ENCODE data around the gene PKMYT1. TPM values are rescaled to one million over a fixed set of nuclear protein-coding genes. Genes with fewer than 3 reads are reported as not detected.

The PKMYT1 gene
- total RNA-seq, 2 experiments from 2014 or later: 118 to 124 TPM

- no peaks in the 10 kb centered on the region for H3K9me3 Mint-ChIP-seq
- no peak for DNase-seq
- no peak overlapping the region for H3K27ac Mint-ChIP-seq
- H3K27me3 Mint-ChIP-seq: peaks cover 27% of the 10 kb centered on the region
- no peaks in the 10 kb centered on the region for H3K36me3 Mint-ChIP-seq (ENCODE audit: low read depth)
- ChIA-PET CTCF (interaction anchor here (1.0 to 1.3 kb wide), 2 partner anchors 11 to 13 kb away, joined by 3 to 4 read pairs; no protein-coding TSS in a partner anchor), POLR2A (no interaction called here)
- peaks cover 8% of the 10 kb centered on the region for H3K4me1 Mint-ChIP-seq
- no peak overlapping the region for H3K4me3 Mint-ChIP-seq
Measured at GRCh38 chr16:3014971-3015370, 34.7 kb upstream of the PKMYT1 start.

- H3K36me3 Mint-ChIP-seq (ENCODE audit: low read depth): no peaks in the 10 kb centered on the region
- CTCF ChIA-PET: interaction anchor here (1.0 to 1.3 kb wide), 2 partner anchors 10 to 14 kb away, joined by 3 to 4 read pairs; no protein-coding TSS in a partner anchor
- POLR2A ChIA-PET: interaction anchor here (1.3 kb wide), 1 partner anchor 34 kb away, joined by 3 read pairs; no protein-coding TSS in a partner anchor
Measured at GRCh38 chr16:3013998-3014690, 33.9 kb upstream of the PKMYT1 start.

GRCh38 chr16:3013491-3013951 is 33.3 kb upstream of the PKMYT1 start:
- DNase-seq: no peak
- no peaks in the 10 kb centered on the region for H3K9me3 Mint-ChIP-seq
- peaks cover 27% of the 10 kb centered on the region for H3K27me3 Mint-ChIP-seq
- H3K36me3 Mint-ChIP-seq (ENCODE audit: low read depth): no peaks in the 10 kb centered on the region
- H3K4me3 Mint-ChIP-seq: no peak overlapping the region
- peaks cover 10% of the 10 kb centered on the region for H3K4me1 Mint-ChIP-seq
- no peak overlapping the region for H3K27ac Mint-ChIP-seq
- ChIA-PET POLR2A (interaction anchor here (1.3 kb wide), 1 partner anchor 35 kb away, joined by 3 read pairs; no protein-coding TSS in a partner anchor), CTCF (interaction anchor here (1.0 kb wide), 1 partner anchor 14 kb away, joined by 3 read pairs; no protein-coding TSS in a partner anchor)

More at GRCh38 chr16:3013998-3014690, 33.9 kb upstream of the PKMYT1 start:
- no peak for DNase-seq
- no peak overlapping the region for H3K27ac Mint-ChIP-seq
- H3K9me3 Mint-ChIP-seq: no peaks in the 10 kb centered on the region
- peaks cover 26% of the 10 kb centered on the region for H3K27me3 Mint-ChIP-seq
- peaks cover 4% of the 10 kb centered on the region for H3K4me1 Mint-ChIP-seq
- H3K4me3 Mint-ChIP-seq: no peak overlapping the region

GRCh38 chr16:3012828-3013420 is 32.7 kb upstream of the PKMYT1 start, which contains the start of gene CLDN9:
Gene CLDN9 (plus strand): TSS chr16:3012923. CDS start chr16:3013363, 440 bp downstream.
- H3K9me3 Mint-ChIP-seq: no peaks in the 10 kb centered on the region
- no peak for DNase-seq
- no peaks in the 10 kb centered on the region for H3K36me3 Mint-ChIP-seq (ENCODE audit: low read depth)
- peaks cover 25% of the 10 kb centered on the region for H3K27me3 Mint-ChIP-seq
- ChIA-PET CTCF (no interaction called here), POLR2A (interaction anchor here (1.3 to 1.6 kb wide), 3 partner anchors 18 to 35 kb away, joined by 3 to 5 read pairs (median 3); partner anchors contain the start of gene PKMYT1)
- H3K27ac Mint-ChIP-seq: no peak within 1 kb of the TSS
- peaks cover 13% of the 10 kb centered on the region for H3K4me1 Mint-ChIP-seq
- no peak within 1 kb of the TSS for H3K4me3 Mint-ChIP-seq

GRCh38 chr16:3012246-3012645 is 32.0 kb upstream of the PKMYT1 start:
- POLR2A ChIA-PET: interaction anchor here (1.6 kb wide), 2 partner anchors 18 to 32 kb away, joined by 3 to 5 read pairs; partner anchors contain the start of gene PKMYT1
- Mint-ChIP-seq H3K27ac (no peak overlapping the region), H3K4me3 (no peak overlapping the region), H3K27me3 (peaks cover 24% of the 10 kb centered on the region), H3K36me3 (ENCODE audit: low read depth) (no peaks in the 10 kb centered on the region), H3K9me3 (no peaks in the 10 kb centered on the region), H3K4me1 (peaks cover 20% of the 10 kb centered on the region)
- DNase-seq: no peak
- CTCF ChIA-PET: interaction anchor here (1.6 kb wide), 1 partner anchor 117 kb away, joined by 3 read pairs; no protein-coding TSS in a partner anchor

- peaks cover 27% of the 10 kb centered on the region for H3K4me1 Mint-ChIP-seq
- H3K27me3 Mint-ChIP-seq: peaks cover 26% of the 10 kb centered on the region
- POLR2A ChIA-PET: interaction anchor here (1.4 kb wide), 1 partner anchor 11 kb away, joined by 4 read pairs; no protein-coding TSS in a partner anchor
- CTCF ChIA-PET: interaction anchor here (0.6 to 1.7 kb wide), 3 partner anchors 19 to 459 kb away, joined by 5 to 6 read pairs (median 6); no protein-coding TSS in a partner anchor
- H3K4me3 Mint-ChIP-seq: no peak overlapping the region
- no peaks in the 10 kb centered on the region for H3K36me3 Mint-ChIP-seq (ENCODE audit: low read depth)
- H3K27ac Mint-ChIP-seq: no peak overlapping the region
- no peaks in the 10 kb centered on the region for H3K9me3 Mint-ChIP-seq
- DNase-seq: no peak
Measured at GRCh38 chr16:3010510-3010909, 30.3 kb upstream of the PKMYT1 start.

- CTCF ChIA-PET: interaction anchor here (0.6 to 1.7 kb wide), 3 partner anchors 19 to 458 kb away, joined by 5 to 6 read pairs (median 6); no protein-coding TSS in a partner anchor
- H3K27ac Mint-ChIP-seq: no peak overlapping the region
- POLR2A ChIA-PET: interaction anchor here (0.9 to 1.4 kb wide), 2 partner anchors 12 to 15 kb away, joined by 3 to 4 read pairs; no protein-coding TSS in a partner anchor
- peaks cover 28% of the 10 kb centered on the region for H3K27me3 Mint-ChIP-seq
- H3K9me3 Mint-ChIP-seq: no peaks in the 10 kb centered on the region
- H3K4me3 Mint-ChIP-seq: no peak overlapping the region
- no peaks in the 10 kb centered on the region for H3K36me3 Mint-ChIP-seq (ENCODE audit: low read depth)
- peaks cover 30% of the 10 kb centered on the region for H3K4me1 Mint-ChIP-seq
- no peak for DNase-seq
Measured at GRCh38 chr16:3009568-3010390, 29.5 kb upstream of the PKMYT1 start.

GRCh38 chr16:3008690-3009037 is 28.4 kb upstream of the PKMYT1 start:
- Mint-ChIP-seq H3K27me3 (peaks cover 22% of the 10 kb centered on the region), H3K27ac (no peak overlapping the region), H3K4me3 (no peak overlapping the region), H3K4me1 (peaks cover 34% of the 10 kb centered on the region), H3K9me3 (no peaks in the 10 kb centered on the region), H3K36me3 (ENCODE audit: low read depth) (no peaks in the 10 kb centered on the region)
- CTCF ChIA-PET: interaction anchor here (0.8 to 10.3 kb wide), 4 partner anchors 15 to 121 kb away, joined by 3 to 209 read pairs (median 4); partner anchors contain the start of genes HCFC1R1 and THOC6
- POLR2A ChIA-PET: interaction anchor here (0.9 to 5.4 kb wide), 4 partner anchors 9 to 28 kb away, joined by 3 to 52 read pairs (median 6); partner anchors contain the start of genes CLDN6, PKMYT1 and TNFRSF12A
- DNase-seq: no peak

- POLR2A ChIA-PET: interaction anchor here (0.9 to 5.4 kb wide), 4 partner anchors 10 to 126 kb away, joined by 3 to 52 read pairs (median 6); partner anchors contain the start of genes CLDN6, PKMYT1, TNFRSF12A and ZNF213
Measured at GRCh38 chr16:3007957-3008689, 27.9 kb upstream of the PKMYT1 start.

GRCh38 chr16:3007059-3007956 is 27.1 kb upstream of the PKMYT1 start:
- DNase-seq: no peak
- peak overlapping the region; percentile 11 for H3K27ac Mint-ChIP-seq
- POLR2A ChIA-PET: interaction anchor here (0.7 to 5.4 kb wide), 5 partner anchors 10 to 127 kb away, joined by 3 to 52 read pairs (median 5); partner anchors contain the start of genes CLDN6, PKMYT1, TNFRSF12A and ZNF213
- CTCF ChIA-PET: interaction anchor here (0.8 to 10.3 kb wide), 7 partner anchors 12 to 122 kb away, joined by 3 to 209 read pairs (median 4); partner anchors contain the start of genes HCFC1R1 and THOC6
- no peaks in the 10 kb centered on the region for H3K36me3 Mint-ChIP-seq (ENCODE audit: low read depth)
- H3K27me3 Mint-ChIP-seq: peaks cover 16% of the 10 kb centered on the region
- peaks cover 38% of the 10 kb centered on the region for H3K4me1 Mint-ChIP-seq
- H3K9me3 Mint-ChIP-seq: no peaks in the 10 kb centered on the region
- H3K4me3 Mint-ChIP-seq: no peak overlapping the region

More at GRCh38 chr16:3007957-3008689, 27.9 kb upstream of the PKMYT1 start:
- Mint-ChIP-seq H3K4me3 (no peak overlapping the region), H3K4me1 (peaks cover 35% of the 10 kb centered on the region), H3K27me3 (peaks cover 22% of the 10 kb centered on the region), H3K27ac (peak overlapping the region; percentile 7), H3K9me3 (no peaks in the 10 kb centered on the region), H3K36me3 (ENCODE audit: low read depth) (no peaks in the 10 kb centered on the region)
- CTCF ChIA-PET: interaction anchor here (0.8 to 10.3 kb wide), 7 partner anchors 11 to 122 kb away, joined by 3 to 209 read pairs (median 4); partner anchors contain the start of genes HCFC1R1 and THOC6
- DNase-seq: no peak

Data from activated CD4-positive, alpha-beta memory T cell treated with anti-CD3 and anti-CD28 coated beads, Interleukin-2, amount 10 ng/mL, durations not matched to agents 7 days and 5 days (primary cell).